Skeletal muscle cell (primary cell): ENCODE results near the gene BTBD16.

Source experiments
- DNase-seq: peaks from one replicate; pipeline ENCODE4 v3.0.0-alpha.2; 2010; ENCODE audit warnings: low read depth
- H3K4me3 ChIP-seq: 2 replicates; pipeline ENCODE4 v1.5.1; 2011; ENCODE audit warnings: low read depth, mild to moderate bottlenecking, control low read depth, low read length, moderate library complexity

The BTBD16 gene

DNA sequence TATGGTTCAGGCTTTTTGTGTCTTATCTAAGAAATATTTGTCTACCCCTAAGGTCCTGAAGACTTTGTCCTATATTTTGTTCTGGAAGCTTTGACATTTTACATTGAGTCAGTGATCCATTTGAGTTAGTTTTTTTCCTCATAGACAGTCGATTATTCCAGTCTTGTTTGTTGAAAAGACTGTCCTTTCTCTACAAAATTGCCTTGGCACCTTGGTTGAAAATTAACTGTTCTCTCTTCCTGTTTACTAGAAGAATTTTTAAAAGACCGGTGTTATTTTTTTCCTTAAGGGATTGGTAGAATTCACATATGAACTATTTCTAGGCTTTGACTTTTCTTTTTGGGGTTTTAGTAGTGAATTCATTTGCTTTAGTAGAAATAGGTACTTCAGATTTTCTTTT, 115.4 kb downstream of the BTBD16 start:
- no peak overlapping the region for H3K4me3 ChIP-seq
- no peak for DNase-seq

DNA sequence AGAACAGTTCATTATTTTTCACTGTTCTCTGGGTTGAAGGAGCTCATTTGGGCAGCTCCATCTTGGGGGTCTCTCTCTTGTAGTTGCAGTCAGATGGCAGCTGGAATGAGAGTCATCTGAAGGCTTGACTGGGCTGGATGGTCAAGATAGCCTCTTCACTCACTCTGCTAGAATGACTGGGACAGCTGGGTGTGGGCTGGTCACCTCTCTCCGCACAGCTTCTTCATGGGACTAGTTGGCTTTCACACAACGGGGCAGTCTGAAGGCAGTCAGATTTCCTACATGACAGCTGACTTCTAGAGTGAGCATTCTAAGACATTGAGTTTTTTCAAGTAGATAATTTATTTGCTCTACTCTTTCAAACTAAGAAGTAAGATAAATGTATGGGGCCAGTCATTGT, 116.5 kb downstream of the BTBD16 start:
- H3K4me3 ChIP-seq = no peak overlapping the region
- no peak for DNase-seq
